ENCODE measurements around the gene MPZL3. TPM values are rescaled to one million over a fixed set of nuclear protein-coding genes. Genes with fewer than 3 reads are reported as not detected.

The MPZL3 gene
- total RNA-seq, 1 donor from 2014 or later, result 8.5 TPM

DNA sequence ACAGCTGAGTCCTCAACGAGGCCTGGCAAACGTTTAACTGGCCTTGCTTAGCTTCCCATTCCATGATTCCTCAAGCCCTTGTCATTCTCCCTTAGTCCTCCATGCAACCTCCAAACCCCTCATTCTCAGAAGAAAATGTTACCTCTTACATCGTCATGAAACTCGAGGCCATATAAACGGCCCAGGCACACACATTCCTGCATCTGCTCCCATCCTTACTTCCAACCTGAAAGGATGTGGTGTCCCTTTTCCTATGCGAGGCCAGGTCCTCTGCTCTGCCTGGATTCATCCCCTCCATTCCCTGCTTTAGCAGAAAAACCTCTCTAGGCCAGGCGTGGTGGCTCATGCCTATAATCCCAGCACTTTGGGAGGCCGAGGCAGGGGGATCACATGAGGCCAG, 9.0 kb downstream of the MPZL3 start:
- H3K4me1 ChIP-seq (ENCODE audit: insufficient read depth, low read length), result no peaks in the 10 kb centered on the region
- H3K36me3 ChIP-seq (ENCODE audit: insufficient read depth, low read length), result no peaks in the 10 kb centered on the region
- H3K27ac Mint-ChIP-seq (ENCODE audit: unreplicated experiment), result no peak overlapping the region
- H3K79me2 ChIP-seq (ENCODE audit: insufficient read depth, low read length), result no peaks in the 10 kb centered on the region
- H4K20me1 ChIP-seq (ENCODE audit: insufficient read depth, low read length), result no peaks in the 10 kb centered on the region
- no peaks in the 10 kb centered on the region for H3K27me3 Mint-ChIP-seq (ENCODE audit: low read depth, unreplicated experiment)
- H3K4me1 Mint-ChIP-seq (ENCODE audit: low read depth, unreplicated experiment), result peaks cover 10% of the 10 kb centered on the region
- H3K4me3 Mint-ChIP-seq (ENCODE audit: unreplicated experiment), result no peak overlapping the region
- no peaks in the 10 kb centered on the region for H3K9me3 ChIP-seq (ENCODE audit: insufficient read depth, low read depth, low read length)
- no peak overlapping the region for H3K4me3 ChIP-seq (ENCODE audit: insufficient read depth, low read depth, low read length)
- peaks cover 18% of the 10 kb centered on the region for H3K27me3 ChIP-seq (ENCODE audit: insufficient read depth, low read length)
- no peak overlapping the region for H3K4me2 ChIP-seq (ENCODE audit: low read length)
- H3K27ac ChIP-seq (ENCODE audit: low read depth, low read length), result no peak overlapping the region
- DNase-seq (ENCODE audit: low read depth), result no peak
- no peak overlapping the region for H3K9ac ChIP-seq (ENCODE audit: low read length)
- H2AFZ ChIP-seq (ENCODE audit: low read depth, low read length), result no peak overlapping the region
- no peaks in the 10 kb centered on the region for H3K9me3 Mint-ChIP-seq (ENCODE audit: unreplicated experiment)
- TF ChIP-seq EZH2 (IDR thresholded peaks at IDR 0.05; ENCODE audit: insufficient read depth, low read length), result no peak
- TF ChIP-seq, protein P1, sequence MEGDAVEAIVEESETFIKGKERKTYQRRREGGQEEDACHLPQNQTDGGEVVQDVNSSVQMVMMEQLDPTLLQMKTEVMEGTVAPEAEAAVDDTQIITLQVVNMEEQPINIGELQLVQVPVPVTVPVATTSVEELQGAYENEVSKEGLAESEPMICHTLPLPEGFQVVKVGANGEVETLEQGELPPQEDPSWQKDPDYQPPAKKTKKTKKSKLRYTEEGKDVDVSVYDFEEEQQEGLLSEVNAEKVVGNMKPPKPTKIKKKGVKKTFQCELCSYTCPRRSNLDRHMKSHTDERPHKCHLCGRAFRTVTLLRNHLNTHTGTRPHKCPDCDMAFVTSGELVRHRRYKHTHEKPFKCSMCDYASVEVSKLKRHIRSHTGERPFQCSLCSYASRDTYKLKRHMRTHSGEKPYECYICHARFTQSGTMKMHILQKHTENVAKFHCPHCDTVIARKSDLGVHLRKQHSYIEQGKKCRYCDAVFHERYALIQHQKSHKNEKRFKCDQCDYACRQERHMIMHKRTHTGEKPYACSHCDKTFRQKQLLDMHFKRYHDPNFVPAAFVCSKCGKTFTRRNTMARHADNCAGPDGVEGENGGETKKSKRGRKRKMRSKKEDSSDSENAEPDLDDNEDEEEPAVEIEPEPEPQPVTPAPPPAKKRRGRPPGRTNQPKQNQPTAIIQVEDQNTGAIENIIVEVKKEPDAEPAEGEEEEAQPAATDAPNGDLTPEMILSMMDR (IDR thresholded peaks at IDR 0.05; ENCODE audit: insufficient read depth, low read depth, low read length), result no peak
- FAIRE-seq, result no peak
- H3K36me3 Mint-ChIP-seq (ENCODE audit: low read depth, unreplicated experiment), result peaks cover 2% of the 10 kb centered on the region

DNA sequence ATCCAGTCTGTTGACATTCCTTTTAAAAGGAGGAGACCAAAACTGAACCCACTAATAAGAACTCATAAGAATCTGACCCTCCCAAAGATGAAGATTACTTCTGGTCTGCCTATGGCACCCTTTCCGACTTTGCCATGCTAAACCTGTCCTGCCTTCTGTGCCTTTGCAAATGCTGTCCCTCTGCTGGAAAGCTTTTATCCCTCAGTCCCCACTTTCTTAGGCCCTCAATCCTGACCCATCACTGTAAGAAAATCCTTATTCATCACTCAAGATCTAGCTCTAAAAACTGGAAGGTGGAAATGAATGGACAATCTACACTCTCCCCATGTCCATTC, 10.4 kb downstream of the MPZL3 start:
- H3K9me3 Mint-ChIP-seq (ENCODE audit: unreplicated experiment), result no peaks in the 10 kb centered on the region
- peak overlapping the region; percentile 13 for H3K27ac Mint-ChIP-seq (ENCODE audit: unreplicated experiment)
- FAIRE-seq (no peak), DNase-seq (ENCODE audit: low read depth) (no peak)
- no peaks in the 10 kb centered on the region for H3K27me3 Mint-ChIP-seq (ENCODE audit: low read depth, unreplicated experiment)
- H3K27ac ChIP-seq (ENCODE audit: low read depth, low read length), result no peak overlapping the region
- no peaks in the 10 kb centered on the region for H3K4me1 ChIP-seq (ENCODE audit: insufficient read depth, low read length)
- H3K4me1 Mint-ChIP-seq (ENCODE audit: low read depth, unreplicated experiment), result peaks cover 10% of the 10 kb centered on the region
- H2AFZ ChIP-seq (ENCODE audit: low read depth, low read length), result no peak overlapping the region
- H3K4me3 Mint-ChIP-seq (ENCODE audit: unreplicated experiment), result no peak overlapping the region
- no peaks in the 10 kb centered on the region for H4K20me1 ChIP-seq (ENCODE audit: insufficient read depth, low read length)
- no peaks in the 10 kb centered on the region for H3K79me2 ChIP-seq (ENCODE audit: insufficient read depth, low read length)
- peaks cover 2% of the 10 kb centered on the region for H3K36me3 Mint-ChIP-seq (ENCODE audit: low read depth, unreplicated experiment)
- H3K4me2 ChIP-seq (ENCODE audit: low read length), result no peak overlapping the region
- peaks cover 18% of the 10 kb centered on the region for H3K27me3 ChIP-seq (ENCODE audit: insufficient read depth, low read length)
- H3K9me3 ChIP-seq (ENCODE audit: insufficient read depth, low read depth, low read length), result no peaks in the 10 kb centered on the region
- H3K36me3 ChIP-seq (ENCODE audit: insufficient read depth, low read length), result no peaks in the 10 kb centered on the region
- TF ChIP-seq, protein P1 (IDR thresholded peaks at IDR 0.05; ENCODE audit: insufficient read depth, low read depth, low read length), result no peak
- no peak for TF ChIP-seq EZH2 (IDR thresholded peaks at IDR 0.05; ENCODE audit: insufficient read depth, low read length)
- no peak overlapping the region for H3K9ac ChIP-seq (ENCODE audit: low read length)
- H3K4me3 ChIP-seq (ENCODE audit: insufficient read depth, low read depth, low read length), result no peak overlapping the region

DNA sequence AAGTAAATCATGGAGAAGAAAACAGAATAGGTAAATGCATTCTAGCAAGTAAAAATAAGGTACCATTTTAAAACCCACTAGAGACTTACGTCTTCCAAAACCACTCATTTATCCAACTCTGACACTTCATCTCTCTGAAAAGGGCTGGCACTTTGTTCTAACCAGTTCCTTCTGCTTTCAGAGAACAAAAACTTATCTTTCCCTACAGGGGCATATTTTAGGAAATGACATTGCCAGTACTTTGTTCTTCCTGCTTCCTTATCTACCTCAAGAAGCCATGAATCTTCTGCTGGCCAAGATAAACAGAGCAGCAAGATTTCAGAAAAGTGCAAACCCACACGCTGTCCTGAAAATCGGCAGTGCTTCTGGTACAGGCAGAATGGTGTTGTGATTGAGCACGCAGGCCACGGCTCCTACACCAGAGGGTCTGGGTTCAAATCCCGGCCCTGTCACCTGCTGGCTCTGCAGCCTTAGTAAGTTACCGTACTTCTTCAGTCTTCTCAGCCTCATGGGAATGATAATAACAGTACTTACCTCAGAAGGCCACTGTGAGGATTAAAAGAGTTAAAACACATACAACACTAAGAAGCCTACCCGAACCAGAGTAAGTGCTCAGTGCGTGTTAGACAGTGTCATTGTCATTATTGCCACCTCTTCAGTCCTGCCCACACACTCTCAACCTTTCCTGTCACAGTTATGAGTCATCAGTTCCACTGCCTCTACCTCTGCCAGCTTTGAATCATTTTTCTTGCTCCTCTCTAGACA, 11.0 kb downstream of the MPZL3 start:
- Histone ChIP-seq H2AFZ (ENCODE audit: low read depth, low read length) (no peak overlapping the region), H3K9ac (ENCODE audit: low read length) (no peak overlapping the region), H3K9me3 (ENCODE audit: insufficient read depth, low read depth, low read length) (no peaks in the 10 kb centered on the region), H3K4me1 (ENCODE audit: insufficient read depth, low read length) (no peaks in the 10 kb centered on the region), H3K27me3 (ENCODE audit: insufficient read depth, low read length) (peaks cover 16% of the 10 kb centered on the region), H4K20me1 (ENCODE audit: insufficient read depth, low read length) (no peaks in the 10 kb centered on the region), H3K4me2 (ENCODE audit: low read length) (no peak overlapping the region), H3K79me2 (ENCODE audit: insufficient read depth, low read length) (no peaks in the 10 kb centered on the region), H3K27ac (ENCODE audit: low read depth, low read length) (no peak overlapping the region), H3K36me3 (ENCODE audit: insufficient read depth, low read length) (no peaks in the 10 kb centered on the region), H3K4me3 (ENCODE audit: insufficient read depth, low read depth, low read length) (no peak overlapping the region)
- Mint-ChIP-seq H3K36me3 (ENCODE audit: low read depth, unreplicated experiment) (peaks cover 2% of the 10 kb centered on the region), H3K4me1 (ENCODE audit: low read depth, unreplicated experiment) (peaks cover 10% of the 10 kb centered on the region), H3K27ac (ENCODE audit: unreplicated experiment) (peak overlapping the region; percentile 13), H3K9me3 (ENCODE audit: unreplicated experiment) (no peaks in the 10 kb centered on the region), H3K27me3 (ENCODE audit: low read depth, unreplicated experiment) (no peaks in the 10 kb centered on the region), H3K4me3 (ENCODE audit: unreplicated experiment) (no peak overlapping the region)
- DNase-seq (ENCODE audit: low read depth), result peak; percentile 45
- TF ChIP-seq, protein P1 (IDR thresholded peaks at IDR 0.05; ENCODE audit: insufficient read depth, low read depth, low read length), result no peak
- no peak for TF ChIP-seq EZH2 (IDR thresholded peaks at IDR 0.05; ENCODE audit: insufficient read depth, low read length)
- no peak for FAIRE-seq

Data from astrocyte (in vitro differentiated cells and primary cell).